ENCODE measurements around the gene OTOP3.

DNA sequence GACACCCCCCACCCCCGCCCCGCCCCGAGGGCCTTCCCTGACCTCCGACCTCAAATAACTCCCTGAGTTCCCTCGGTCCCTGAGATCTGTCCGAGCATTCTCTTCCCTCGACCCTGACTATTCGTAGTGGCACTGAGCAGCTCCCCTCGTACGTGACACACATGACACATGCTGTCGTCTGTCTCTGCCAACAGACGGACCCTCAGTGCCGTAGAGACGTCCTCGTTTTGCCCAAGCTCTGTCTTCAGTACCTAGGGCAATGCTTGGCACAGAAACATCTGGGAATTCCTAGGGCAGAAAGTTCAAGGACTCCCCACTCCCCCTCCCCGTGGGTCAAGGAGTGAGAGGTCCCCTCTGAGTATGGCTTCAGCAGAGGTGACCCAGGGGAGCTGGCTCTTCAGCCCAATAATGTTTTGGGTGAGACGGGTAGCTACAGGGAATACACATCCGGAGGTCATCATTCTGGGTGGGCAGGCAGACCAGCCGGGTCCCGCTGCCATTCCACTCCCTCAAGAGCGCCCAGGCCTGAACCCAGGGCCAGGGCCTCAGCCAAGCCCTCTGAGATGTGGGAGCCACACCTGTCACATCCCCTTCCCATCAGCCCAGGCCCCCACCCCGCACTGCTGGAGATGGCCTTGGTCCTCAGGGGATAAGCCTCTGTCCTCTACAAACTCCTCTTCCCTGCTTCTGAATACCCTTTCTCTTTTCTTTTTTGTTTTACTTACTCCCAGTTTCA, 41.6 kb upstream of the OTOP3 start:
- TF ChIP-seq, protein P1, sequence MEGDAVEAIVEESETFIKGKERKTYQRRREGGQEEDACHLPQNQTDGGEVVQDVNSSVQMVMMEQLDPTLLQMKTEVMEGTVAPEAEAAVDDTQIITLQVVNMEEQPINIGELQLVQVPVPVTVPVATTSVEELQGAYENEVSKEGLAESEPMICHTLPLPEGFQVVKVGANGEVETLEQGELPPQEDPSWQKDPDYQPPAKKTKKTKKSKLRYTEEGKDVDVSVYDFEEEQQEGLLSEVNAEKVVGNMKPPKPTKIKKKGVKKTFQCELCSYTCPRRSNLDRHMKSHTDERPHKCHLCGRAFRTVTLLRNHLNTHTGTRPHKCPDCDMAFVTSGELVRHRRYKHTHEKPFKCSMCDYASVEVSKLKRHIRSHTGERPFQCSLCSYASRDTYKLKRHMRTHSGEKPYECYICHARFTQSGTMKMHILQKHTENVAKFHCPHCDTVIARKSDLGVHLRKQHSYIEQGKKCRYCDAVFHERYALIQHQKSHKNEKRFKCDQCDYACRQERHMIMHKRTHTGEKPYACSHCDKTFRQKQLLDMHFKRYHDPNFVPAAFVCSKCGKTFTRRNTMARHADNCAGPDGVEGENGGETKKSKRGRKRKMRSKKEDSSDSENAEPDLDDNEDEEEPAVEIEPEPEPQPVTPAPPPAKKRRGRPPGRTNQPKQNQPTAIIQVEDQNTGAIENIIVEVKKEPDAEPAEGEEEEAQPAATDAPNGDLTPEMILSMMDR (conservative IDR thresholded peaks at IDR 0.05 in 1 of 2, IDR thresholded peaks at IDR 0.05 in 1 of 2; ENCODE audit: low read depth in 1 of 2, low read length in 2 of 2) = no peak
- TF ChIP-seq EZH2 (IDR thresholded peaks at IDR 0.05; ENCODE audit: low read length, missing control alignments) = peak; percentile 92
